ENCODE results near the gene UBASH3B.

Gene UBASH3B

DNA sequence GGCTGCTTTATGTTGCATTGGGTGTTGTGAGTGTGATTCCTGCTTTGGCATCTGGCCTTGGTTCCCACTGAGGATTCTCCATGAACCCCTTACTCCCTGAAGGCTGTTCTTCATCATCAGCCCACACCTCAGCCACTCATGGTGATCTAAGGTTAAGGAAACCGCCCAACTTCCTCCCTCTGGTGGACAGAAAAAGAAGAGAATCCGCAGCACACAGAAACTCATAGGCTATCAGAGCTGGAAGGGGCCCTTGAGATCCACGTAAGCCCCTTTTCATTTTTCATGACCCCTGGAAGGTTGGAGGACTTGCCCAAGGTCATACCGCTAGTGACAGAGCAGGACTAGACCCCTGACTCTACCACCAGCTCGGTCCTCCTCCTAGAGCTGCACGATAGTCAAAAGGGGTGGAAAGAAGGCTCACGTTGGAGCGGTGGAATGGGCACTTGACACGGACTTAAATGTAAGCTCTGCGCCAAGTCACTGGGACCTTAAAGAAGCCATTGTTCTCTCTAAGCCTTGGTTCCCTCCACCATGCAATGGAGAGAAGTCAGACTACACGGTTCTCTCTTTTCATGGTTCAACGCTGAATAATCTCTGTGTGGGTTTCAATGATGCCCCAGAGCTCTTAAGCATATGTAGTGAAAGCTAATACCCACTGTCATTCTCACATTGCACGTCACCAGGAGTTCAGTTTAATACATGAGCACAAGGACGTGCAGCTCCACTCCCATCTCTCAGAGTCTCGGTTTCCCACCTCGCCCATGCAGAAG lies 99.2 kb downstream of the UBASH3B start:
- DNase-seq (ENCODE audit: low spot score): no peak

DNA sequence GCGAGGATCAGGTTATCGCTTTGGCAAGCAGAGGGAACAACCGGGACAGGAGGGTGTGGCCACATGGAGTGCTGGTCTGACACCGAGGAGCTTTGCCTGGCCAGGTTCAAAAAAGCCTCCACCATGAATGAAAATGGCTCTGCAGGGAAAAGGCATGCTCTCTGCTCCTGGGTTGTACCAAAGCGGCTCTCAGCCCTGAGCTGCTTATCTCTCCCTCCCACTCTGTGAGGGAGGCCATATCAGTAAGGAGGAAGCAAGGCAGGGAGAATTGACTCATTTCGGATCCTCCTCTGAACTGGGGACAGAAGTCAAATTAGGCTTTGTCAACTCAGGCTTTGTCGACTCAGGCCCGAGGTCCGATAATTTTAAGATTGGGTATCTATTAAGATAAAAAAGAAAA lies 99.9 kb downstream of the UBASH3B start:
- no peak for DNase-seq (ENCODE audit: low spot score)

DNA sequence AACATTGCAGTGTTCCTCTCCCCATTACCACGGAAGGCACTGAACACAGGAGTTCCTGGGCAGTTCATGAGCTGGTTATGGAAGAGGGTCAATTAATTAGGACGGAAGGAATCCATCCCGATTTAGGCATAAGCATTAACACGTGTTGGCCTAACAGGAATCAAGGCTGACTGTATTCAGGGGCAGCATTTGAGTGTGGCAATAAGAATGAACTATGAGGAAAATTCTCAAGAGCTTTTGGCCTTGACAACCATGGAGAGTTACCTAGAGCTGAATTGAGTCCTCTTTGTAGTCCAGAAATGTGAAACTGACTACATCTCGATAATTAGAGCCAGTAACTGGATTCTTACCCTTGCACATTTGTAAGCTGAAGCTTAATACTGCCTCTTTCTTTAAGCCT lies 100.4 kb downstream of the UBASH3B start:
- DNase-seq (ENCODE audit: low spot score): no peak

DNA sequence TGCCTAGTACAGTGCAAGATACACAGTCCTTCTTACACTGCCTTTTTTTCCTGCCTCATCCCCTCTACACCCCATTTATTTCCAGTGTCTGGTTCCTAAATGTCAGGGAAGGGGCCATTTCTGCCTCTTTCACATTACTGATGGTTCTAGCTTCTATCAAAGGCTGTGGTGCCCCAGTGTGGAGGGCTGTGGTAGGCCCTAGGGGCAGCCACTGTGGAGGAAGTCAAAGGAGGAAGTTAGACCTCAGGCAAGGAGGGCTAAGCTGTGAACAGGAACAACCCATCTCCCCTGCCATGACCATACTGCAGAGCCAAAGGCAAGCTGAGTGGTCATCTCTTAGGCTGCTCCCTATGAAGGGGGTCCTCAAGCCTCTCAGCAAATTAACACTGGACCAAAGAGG lies 100.9 kb downstream of the UBASH3B start:
- DNase-seq (ENCODE audit: low spot score): peak; percentile 58

DNA sequence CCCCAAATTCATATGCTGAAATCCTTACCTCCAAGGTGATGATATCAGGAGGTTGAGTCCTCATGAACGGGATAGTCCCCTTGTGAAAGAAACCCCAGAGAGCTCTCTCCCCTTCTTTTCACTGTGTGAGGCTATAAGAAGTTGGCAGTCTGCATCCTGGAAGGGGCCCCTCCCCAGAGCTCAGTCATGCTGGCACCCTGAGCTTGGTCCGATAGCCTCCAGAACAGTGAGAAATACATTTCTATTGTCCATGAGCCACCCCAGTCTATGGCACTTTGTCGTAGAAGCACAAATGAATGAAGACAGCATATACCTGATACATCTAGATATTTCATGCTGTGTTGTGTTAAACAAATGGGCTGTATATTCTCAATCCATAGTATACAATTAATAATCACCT lies 101.7 kb downstream of the UBASH3B start:
- no peak for DNase-seq (ENCODE audit: low spot score)

DNA sequence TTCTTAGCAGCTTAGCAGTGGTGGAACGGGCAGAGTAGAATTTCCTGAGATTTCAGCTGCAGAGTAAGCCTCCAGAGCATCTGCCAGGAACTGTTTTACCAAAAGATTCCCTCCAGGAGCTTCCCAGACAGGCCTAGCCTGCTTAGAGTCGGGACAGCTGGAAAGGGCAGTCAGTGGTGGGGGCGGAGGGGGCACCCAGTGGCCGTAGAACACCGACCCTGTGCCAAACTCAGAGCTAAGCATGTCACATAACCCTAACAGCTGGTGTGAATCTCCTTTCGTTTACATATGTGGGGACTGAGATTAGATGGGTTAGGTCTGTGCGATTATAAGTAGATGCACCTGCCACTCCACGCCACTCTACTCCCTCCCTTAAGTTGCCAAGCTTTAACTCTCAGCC lies 102.8 kb downstream of the UBASH3B start:
- no peak for DNase-seq (ENCODE audit: low spot score)

DNA sequence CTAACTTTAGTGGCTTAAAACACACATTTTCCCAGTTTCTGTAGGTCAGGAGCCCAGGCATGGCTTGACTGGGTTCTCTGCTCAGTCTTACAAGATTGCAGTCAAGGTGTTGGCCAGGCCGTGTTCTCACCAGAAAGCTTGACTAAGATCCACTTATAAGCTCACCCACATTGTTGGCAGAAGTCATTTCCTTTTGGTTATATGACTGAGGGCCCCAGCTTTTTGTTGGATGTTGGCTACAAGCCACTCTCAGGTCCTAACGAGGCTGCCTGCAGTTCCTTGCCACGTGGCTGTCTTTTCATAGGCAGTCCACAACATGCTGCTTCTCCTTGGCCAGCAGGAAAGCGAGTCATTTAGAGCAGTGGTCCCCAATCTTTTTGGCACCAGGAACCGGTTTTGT lies 103.5 kb downstream of the UBASH3B start:
- DNase-seq (ENCODE audit: low spot score): no peak

DNA sequence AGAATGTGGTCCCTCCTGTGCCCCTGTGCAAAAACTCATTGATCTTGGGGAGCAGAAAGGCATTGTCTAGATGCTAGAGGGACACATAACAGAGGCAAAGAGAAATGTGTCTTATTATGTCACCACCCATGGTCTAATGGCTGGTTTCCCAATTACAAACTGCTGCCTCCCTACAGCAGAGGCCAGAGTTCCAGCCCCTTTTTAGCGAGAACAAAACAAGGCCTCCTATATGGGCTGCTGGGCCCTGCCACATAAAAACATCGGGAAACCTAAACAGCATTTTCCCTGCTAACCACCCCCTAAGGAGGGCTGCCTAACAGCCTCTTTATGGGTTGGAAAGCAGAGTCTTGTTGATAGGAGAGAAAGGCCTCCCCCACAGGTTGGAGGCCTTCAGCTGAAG lies 107.6 kb downstream of the UBASH3B start:
- no peak for DNase-seq (ENCODE audit: low spot score)

DNA sequence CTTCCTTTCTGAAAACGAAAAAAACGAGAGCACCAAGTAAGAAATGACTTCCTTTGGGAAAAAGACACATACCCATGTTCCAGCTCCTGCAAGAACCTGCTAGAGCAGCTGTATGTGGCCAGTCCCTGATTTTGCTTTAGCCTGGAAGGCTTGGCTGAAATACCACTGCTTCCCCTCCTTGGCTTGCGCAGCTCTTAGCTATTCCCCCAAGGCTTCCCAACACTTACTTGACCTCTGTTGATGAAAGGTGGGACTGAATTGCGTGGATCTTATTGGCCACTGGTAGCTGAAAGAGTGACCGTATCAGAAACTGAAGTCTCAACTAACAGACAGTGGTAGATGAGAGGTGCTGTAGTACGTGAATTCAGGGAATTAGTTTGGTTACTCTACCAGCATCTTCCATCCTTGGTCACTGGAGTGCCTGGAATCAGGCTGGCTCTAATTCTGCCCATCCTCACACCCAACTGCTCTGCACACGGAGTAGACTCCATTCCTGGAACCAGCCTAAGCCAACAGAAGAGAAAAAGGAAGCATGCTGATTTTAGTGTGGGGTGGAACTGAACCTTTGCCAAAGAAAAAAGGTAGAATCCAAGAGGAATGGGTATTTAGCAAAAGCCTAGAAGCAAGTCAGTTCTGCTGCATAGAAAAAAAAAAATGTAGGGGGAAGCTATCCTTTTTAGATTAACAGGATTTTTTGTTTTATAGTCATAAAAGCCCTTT lies 109.0 kb downstream of the UBASH3B start:
- no peak for DNase-seq (ENCODE audit: low spot score)

DNA sequence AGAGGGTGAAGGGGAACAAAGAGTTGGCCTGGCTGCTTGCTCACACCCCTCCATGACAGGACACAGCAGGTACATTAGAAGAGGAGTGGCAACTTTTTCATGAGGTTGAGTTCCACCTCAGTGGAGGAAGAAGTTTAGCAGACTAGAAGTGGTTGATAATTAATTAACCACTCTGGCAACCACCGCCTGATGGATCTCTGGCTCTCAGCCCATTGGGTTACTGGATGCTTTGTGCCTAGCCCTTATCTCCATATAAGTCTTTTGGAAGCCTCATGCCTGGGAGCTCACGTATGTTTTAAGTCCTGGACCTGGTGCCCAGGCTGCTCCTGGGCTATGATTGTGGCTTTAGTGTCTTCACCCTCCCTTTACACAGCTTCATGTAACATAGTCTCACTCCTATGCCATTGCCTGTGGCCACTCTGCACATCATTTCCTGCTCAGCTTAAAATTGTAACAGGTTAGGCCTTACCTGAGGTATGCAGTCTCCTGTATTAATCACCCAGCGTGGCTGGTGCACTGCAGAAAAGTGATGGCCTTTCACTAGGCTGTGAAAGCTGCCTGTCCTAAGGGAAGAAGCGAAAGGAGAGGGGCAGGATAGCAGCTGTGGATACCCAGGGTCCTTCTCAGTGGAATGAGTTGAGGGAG lies 110.1 kb downstream of the UBASH3B start:
- no peak for DNase-seq (ENCODE audit: low spot score)

DNA sequence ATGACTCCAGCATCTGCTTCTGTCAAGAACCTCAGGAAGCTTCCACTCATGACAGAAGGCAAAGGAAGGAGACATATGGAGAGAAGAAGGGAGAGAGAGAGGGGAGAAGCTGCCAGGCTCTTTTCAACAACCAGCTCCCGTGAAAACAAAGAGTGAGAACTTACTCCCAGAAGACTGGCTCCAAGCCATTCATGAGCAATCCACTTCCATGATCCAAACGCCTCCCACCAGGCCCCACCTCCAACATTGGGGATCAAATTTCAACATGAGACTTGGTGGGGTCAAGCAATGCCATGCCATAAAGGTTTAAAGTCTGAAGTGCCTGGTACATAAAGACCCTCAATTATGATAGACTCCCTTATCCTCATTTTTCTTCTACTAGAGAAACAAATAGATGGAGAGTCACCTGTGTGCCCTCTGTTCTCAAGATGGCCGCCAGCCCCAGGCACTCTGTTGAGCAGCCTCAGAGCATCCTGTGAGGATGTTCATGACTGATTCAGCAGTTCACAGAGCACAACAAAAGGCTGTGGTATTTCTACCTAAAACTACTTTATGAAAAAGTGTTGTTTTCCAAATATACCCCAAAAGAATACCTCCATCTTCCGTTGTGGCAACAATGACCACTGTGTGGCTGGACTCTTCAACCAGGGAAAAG lies 113.7 kb downstream of the UBASH3B start:
- DNase-seq (ENCODE audit: low spot score): no peak

DNA sequence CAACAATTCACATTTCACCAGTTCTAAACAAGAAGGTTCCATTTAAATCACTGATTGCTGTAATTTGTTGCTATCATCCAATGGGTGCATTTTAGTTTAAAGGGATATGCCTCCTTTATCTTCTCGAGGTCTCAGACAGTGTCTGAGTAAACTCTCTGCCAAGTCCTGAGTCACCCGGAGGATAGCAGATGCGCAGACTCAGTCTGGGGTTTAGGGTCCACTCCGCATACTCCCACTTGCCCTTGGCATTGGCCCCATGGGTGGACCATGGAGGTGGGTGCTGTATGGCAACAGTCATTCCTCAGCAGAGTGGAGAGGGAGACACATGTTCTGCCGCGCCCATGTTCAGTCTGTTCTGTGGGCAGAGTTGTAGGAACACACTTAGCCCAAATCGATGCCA lies 117.4 kb downstream of the UBASH3B start:
- no peak for DNase-seq (ENCODE audit: low spot score)

DNA sequence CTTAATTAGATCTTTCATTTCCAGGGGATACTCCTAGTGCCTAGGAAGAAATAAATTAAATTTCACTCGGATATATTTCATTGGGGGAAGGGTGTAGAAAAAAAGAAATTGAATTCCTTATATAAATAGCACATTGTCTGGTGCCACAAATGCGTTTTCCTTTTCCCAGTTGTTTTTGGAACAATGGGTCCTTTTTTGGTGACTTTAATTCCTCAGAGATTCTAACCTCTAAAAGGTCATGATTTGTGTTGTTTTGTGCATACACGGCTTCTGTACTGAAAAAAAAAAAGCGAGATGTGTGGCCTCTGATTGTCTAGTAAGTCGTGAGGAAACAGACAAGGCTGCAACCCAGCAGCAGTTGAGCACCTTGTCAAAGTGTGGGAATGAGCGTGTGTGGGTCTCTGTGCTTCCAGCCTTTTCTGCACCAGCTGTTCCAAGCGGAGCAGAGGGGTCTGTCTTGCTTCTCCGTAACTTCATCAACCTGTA lies 118.3 kb downstream of the UBASH3B start:
- DNase-seq (ENCODE audit: low spot score): no peak

DNA sequence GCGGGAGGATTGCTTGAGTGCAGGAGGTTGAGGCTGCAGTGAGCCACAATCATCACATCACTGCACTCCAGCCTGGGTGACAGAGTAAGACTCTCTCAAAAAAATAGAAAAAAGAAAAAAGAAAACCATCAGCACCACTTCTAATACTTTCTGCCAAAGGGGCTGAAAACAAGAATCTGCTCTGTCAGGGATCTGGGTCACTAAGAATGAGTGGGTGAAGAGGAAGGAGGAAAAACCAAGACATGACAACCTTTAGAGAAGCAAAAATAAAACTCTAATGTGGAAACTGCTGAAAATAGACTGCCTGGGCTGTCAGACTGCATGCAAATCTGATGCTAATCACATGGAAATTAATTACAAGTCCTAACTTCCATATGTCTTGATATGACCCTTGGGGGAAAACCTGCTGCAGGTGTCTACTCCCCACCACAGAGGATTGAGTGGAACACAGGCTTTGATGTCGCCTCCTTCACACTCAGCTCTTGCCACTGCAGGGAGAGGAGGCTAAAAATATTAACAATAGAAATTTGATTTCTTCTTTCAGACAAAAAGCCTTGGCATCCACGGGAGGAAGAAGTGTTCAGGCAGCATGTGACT lies 120.3 kb downstream of the UBASH3B start:
- no peak for DNase-seq (ENCODE audit: low spot score)

DNA sequence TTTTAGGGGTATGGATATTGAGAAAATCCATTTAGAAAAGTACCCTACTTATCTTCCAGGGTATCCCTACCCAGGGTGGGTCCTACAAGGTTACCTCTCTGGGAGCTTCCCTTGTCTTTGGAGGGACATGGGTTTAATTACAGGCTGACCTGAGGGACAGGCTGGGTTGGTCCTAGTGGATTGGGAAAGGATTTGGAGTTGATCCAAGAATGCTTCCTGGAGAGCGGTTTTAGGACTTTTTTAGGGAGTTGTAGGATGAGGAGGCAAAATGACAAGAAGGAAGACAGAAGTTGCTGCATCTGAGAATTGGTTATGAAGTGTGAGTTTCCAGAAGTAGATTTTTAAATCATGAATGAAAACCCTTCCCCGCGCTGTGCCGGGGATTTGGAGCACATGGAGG lies 121.0 kb downstream of the UBASH3B start:
- no peak for DNase-seq (ENCODE audit: low spot score)

DNA sequence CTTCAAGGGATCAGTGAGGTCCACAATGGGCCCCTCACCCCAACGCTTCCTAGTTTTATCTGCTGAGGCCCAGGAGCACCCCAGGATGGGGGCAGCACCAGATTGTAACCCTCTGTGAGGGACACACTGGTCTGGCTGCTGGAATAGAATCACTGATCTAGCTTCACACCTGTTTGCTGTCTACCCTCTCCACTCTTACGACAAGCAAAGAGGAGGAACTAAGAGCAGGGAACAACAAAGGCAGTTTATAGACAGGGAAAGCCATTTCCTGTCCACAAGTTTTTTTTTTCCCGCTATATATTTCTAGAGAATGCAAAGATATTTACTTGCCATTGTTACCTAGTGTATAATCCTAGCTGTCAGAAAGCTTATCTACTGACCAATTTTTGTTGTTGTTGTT lies 121.8 kb downstream of the UBASH3B start:
- DNase-seq (ENCODE audit: low spot score): no peak

DNA sequence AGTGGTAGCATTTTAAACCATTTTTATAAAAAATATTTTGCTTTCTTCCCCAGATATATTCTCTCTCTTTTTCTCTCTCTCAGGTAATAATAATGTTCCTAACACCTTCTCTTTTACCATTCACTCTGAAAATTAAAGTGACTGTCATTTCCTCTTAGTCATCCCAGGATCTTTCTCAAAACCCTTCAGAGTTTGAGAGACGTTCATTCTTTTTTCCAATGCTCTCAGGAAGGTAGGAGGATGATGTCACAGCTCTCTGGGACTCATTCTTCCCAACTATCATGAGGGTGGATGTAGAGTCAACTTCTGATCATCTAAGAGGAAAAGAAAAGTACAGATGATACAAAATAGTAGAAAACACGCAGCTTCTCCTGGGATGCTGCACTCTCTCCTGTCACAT lies 122.6 kb downstream of the UBASH3B start:
- DNase-seq (ENCODE audit: low spot score): no peak

DNA sequence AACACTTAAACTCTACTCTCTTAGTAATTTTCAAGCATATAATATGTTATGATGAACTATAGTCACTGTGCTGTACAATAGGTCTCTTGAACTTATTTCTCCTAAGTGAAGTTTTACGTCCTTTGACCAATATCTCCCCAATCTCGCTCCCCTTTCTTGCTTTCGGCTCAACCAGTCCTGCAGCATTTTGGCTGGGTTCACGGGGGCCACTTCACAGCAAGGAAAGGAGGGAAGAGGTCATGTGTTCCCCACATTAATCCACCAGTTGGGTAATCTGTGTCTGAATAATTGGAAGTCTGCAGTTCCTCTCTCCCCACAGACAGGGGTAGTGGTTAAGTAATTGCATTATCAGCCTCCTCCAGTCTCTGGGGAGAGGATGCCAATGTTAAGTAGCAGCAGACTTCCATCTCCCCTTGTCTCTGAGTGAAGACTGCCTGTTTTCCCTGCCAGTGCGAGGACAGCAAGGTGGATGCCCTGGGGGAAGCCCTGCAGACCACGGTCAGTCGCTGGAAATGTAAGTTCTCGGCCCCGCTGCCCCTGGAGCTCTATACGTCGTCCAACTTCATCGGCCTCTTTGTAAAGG lies 123.6 kb downstream of the UBASH3B start:
- no peak for DNase-seq (ENCODE audit: low spot score)

DNA sequence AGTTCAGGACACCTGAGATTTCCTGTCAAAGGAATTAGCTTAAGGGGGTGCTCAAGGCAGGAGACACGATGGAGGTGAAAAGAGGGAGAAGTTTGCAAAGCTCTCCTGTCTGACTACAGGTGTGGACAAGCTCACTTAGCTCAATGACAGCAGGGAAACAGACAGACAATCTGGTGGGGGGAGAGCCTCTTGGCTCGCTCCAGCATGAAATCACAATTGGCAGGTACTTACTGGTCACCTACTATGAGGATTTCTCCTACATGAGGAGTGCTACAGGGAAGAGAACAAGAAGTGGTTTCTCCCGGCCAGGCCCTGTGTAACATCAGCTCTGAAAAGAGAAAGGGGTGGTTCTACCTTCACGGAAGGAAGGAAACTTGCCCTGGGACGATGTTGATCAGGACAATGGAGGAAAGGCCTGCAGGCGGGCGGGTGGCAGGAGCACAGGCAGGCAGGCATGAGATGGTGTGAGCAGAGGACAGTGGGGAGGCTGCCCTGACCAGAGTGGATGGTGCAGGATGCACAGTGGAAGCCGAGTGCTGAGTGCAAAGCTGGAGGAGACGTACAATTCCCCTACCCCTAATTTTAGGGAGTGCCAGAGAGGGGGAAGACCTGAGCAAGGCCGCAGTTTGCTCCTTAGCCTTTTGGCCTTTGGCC lies 124.9 kb downstream of the UBASH3B start:
- DNase-seq (ENCODE audit: low spot score): no peak

DNA sequence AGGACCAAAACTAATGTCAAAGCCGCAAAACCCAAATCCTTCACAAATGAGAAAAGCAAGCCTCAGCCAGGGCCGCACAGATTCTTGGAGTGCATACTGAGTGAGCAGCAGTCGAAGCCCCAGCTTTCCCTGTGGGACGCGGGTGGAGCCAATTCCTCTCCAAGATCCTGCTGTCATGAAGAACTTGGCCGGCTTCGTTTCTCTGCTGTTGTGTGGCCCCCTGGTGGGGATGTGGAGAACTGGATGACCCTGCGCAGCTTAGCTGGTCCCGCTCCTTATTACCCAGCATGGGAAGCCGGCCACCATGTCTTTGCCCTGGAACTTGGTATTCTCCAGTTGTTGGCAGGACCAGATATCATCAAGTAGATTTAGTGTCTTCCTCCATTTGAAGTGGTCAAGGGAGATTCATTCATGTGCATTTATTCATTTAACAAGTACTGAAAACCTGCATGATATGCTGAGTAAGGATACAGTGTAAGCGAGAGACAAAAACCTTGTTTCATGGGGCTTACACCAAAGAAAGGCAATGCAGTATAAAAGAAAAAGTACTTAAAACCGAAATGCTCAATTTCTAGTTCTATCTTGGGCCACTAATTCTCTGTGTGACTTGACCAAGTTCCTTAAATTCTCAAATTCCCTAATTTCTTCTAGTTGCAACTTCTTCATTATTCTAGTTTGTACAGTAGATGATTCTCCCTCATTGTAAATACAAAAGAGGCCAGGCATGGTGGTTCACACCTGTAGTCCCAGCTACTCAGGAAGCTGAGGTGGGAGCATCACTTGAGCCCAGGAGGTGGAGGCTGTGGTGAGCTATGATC lies 126.1 kb downstream of the UBASH3B start:
- DNase-seq (ENCODE audit: low spot score): peak; percentile 91

Measured in pons (tissue), 1 donor.